HG03378 (cell line): ENCODE measurements around the gene TTC28.
"Not testable (repeated sequence)": the region's sequence is repeated elsewhere in the genome, so short reads cannot be mapped to it uniquely, and the experiment has no call there.

Experiments used
- ATAC-seq: cut with Tn5 transposase; IDR thresholded peaks from one replicate; pipeline ENCODE4 v1.9.1; 2021; ENCODE audit warnings: mild to moderate bottlenecking, moderate library complexity; ENCODE audit not compliant: unreplicated experiment

Gene TTC28

DNA sequence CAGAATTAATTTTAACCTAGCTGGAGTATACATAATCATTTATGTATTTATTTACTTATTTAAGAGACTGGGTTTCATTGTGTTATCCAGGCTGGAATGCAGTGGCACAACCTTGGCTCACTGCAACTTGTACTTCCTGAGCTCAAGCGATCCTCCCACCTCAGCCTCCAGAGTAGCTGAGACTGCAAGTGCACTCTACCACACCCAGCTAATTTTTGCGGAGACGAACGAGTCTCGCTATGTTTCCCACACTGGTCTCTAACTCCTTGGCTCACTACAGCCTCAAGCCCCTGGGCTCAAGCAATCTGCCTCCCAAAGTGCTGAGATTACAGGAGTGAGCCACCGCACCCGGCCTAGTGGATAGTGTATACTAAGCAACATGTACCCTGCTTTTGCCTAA lies 1.5 kb downstream of the TTC28 start:
- not testable (repeated sequence) for ATAC-seq

DNA sequence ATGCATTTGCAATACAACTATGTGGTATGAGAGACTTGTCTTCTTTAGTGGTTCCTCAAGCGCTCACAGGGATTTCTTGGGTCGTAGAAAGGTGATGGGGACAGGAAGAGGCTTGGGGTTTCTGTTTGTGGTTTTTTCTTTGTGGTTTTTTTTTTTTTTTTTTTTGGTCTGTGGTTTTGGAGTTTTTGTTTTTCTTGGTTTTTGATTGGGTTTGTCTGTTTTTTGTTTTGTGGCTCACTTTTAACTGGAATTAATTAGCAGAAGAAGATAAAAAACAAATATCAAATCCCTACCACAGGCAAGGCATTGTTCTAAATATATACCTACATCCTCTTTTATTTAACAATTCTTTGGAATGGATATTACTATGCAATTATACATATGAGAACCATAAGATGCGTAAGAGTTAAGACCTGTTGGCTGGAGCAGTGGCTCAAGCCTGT lies 5.5 kb downstream of the TTC28 start:
- no peak for ATAC-seq

DNA sequence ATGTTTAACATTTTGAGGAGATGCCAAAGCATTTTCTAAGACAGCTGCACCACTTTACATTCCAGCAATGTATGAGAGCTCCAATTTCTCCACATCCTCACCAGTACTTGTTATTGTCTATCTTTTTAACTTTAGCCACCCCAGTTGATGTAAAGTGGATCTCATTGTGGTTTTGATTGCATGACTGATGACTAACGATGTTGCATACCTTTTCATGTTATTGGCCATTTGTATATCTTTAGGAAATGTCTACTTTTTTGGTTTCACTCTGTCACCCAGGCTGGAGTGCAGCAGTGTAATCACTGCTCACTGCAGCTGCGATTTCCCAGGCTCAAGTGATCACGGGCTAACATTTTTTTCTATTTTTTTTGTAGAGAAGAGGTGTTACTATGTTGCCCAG lies 8.9 kb downstream of the TTC28 start:
- no peak for ATAC-seq

- ATAC-seq: no peak
Measured at GRCh38 chr22:28670161-28670560, 9.5 kb downstream of the TTC28 start.

DNA sequence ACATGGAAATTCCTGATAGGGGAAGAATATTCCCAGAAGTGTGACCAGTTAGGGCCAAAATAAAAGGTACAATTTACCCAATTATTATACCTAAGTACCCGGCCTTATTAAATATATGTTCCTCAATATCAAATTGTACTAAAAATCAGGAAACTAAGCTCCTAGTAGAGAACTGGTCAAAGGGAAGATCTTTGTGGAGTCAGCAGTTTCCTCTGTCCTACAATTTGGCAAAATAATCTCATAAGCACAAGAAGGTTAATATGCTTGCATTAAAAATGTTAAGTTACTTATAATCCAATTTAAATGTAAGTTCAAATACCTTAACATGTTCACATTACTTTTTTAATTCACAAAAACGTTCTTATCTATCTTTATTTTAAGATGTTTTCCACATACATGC lies 10.3 kb downstream of the TTC28 start:
- no peak for ATAC-seq

GRCh38 chr22:28663569-28663942 lies 16.1 kb downstream of the TTC28 start:
- not testable (repeated sequence) for ATAC-seq

DNA sequence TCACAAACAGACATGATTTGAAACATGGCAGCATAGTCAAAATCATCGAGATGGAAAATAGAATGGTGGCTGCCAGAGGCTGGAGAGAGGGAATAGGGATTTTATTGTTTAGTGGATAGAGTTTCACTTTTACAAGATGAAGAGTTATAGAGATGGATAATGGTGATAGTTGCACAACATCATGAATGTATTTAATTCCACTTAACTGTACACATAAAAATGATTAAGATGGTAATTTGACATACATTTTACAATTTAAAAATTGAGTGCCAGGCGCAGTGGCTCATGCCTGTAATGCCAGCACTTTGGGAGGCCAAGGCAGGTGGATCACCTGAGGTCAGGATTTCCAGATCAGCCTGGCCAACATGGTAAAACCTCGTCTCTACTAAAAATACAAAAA lies 21.2 kb downstream of the TTC28 start:
- no peak for ATAC-seq

- ATAC-seq: no peak
Measured at GRCh38 chr22:28656181-28656580, 23.5 kb downstream of the TTC28 start.

GRCh38 chr22:28650463-28650862 lies 29.2 kb downstream of the TTC28 start:
- no peak for ATAC-seq

- ATAC-seq: no peak
Measured at GRCh38 chr22:28648792-28649191, 30.8 kb downstream of the TTC28 start.

- ATAC-seq: no peak
Measured at GRCh38 chr22:28647216-28647615, 32.4 kb downstream of the TTC28 start.

GRCh38 chr22:28639321-28639720 lies 40.3 kb downstream of the TTC28 start:
- no peak for ATAC-seq

GRCh38 chr22:28637225-28637624 lies 42.4 kb downstream of the TTC28 start:
- no peak for ATAC-seq

DNA sequence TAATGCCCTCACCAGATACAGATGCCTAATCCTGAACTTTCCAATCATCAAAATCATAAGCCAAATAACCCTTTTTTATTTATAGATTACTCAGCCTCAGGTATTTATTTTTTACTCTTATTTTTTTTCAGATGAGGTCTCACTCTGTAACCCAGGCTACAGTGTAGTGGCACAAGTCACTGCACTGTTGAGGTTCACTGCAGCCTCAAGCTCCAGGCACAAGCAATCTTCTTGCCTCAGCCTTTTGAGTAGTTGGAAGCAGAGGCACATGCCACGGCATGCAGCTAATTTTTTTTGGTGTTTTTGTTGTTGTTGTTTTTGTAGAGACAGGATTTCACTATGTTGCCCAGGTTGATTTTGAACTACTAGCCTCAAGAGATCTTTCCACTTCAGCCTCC lies 49.5 kb downstream of the TTC28 start:
- ATAC-seq: no peak

GRCh38 chr22:28629420-28630176 lies 50.0 kb downstream of the TTC28 start:
- ATAC-seq: no peak

DNA sequence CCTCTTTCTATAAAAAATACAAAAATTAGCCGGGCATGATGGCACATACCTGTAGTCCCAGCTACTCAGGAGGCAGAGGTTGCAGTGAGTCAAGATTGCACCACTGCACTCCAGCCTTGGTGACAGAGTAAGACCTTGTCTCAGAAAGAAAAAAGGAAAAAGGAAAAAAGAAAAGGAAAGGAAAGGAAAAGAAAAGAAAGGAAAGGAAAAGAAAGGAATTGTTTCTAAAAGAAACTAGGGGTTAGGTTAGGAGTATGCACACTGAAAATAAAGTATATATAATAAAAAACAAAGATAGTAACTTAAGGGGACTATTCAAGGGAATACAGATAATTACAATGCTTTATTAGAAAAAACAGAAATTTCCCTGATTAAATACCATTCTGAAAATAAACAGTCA lies 50.9 kb downstream of the TTC28 start:
- ATAC-seq: no peak

DNA sequence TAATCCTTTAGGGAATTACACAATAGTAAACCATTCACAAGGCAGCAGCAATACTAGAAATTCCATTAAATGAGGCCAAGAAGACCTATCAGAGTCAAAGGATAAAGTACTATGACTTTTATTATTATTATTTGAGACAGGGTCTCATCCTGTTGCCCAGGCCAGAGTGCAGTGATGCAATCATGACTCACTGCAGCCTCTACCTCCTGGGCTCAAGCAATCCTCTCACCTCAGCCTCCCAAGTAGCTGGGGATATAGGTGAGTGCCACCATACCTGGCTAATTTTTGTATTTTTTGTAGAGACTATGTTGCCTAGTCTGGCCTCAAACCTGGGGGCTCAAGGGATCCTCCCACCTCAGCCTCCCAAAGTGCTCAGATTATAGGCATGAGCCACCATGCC lies 51.8 kb downstream of the TTC28 start:
- ATAC-seq: no peak

DNA sequence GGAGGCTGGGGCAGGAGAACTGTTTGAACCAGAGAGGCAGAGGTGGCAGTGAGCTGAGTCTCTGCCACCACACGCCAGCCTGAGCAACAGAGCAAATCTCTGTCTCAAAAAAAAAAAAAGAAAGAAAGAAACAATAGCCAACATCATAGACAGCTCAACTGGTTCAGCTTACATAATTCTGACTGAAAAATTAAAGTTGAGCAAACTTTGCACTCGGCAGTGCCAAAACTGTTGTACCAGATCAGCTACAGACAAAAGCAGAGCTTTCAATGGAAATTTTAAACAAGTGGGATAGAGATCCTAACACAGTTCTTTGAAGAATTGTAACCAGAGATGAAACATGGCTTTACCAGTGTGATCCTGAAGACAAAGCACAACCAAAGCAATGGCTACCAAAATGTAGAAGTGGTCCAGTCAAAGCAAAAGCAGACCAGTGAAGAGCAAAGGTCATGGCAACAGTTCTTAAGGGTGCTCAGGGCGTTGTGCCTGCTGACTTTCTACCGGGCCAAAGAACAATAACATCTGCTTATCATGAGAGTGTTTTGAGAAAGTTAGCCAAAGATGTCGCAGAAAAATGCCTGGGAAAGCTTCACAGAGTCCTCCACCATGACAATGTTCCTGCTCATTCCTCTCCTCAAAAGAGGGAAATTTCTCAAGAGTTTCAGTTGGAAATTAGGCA lies 59.3 kb downstream of the TTC28 start:
- no peak for ATAC-seq

DNA sequence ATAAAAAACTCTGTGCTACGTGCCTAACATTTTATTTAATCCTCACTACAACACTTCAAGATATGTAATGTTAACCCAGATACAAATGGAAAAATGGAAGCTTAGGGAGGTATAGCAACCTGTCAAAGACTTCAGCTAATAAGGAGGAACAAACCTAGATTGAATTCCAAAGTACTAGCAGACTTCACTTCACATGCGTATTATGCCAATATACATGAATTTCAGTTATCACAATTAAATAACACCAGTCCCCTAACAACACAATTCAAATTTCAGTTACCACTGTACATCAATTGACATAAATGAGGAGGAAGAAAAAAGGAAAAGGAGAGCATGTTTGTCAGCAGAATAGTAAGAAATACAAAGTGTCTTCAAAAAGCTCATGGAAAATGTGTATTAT lies 60.4 kb downstream of the TTC28 start:
- ATAC-seq: no peak

- ATAC-seq: not testable (repeated sequence)
Measured at GRCh38 chr22:28615423-28615822, 64.2 kb downstream of the TTC28 start.

DNA sequence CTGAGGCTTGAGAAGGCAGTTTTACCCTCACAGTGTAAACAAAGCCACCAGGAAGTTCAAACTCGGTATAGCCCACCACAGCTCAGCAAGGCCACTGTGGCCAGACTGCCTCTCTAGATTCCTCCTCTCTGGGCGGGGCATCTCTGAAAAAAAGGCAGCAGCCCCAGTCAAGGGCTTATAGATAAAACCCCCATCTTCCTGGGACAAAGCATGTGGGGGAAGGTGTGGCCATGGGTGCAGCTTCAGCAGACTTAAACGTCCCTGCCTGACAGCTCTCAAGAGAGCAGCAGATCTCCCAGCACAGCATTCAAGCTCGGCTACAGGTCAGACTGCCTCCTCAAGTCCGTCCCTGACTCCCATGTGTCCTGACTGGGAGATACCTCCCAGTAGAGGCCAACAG lies 69.7 kb downstream of the TTC28 start:
- ATAC-seq: no peak

- ATAC-seq: no peak
Measured at GRCh38 chr22:28608546-28608945, 71.1 kb downstream of the TTC28 start.

DNA sequence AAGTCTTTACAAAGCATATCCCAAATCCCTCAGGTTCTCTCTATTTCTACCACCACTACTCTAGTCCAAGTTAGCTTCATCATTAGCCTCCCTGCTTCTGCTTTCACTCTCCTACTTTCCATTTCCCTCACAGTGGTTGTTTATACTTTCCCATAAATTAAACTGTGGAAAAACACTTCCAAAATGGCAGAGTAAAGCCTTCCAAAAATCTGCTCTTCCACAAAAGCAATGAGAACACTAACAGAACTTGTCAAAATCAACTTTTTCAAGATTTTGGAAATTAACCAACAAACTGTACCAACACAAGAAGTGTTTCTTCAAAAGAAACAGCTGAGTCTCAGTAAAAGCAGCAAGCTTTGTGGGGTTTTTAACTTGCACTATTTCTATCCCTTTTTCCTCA lies 71.8 kb downstream of the TTC28 start:
- ATAC-seq: no peak
